T-helper 2 cell treated with Interferon-gamma antibody and Interleukin-4, amounts not matched to agents 100 ng/mL and 5 ng/mL, for 36 hours (primary cell): Measurements from ENCODE around the gene CHKA. TPM values are rescaled to one million over a fixed set of nuclear protein-coding genes. Genes with fewer than 3 reads are reported as not detected.

Experiments
- intact Hi-C: fragments of 100-400 bp; cut with micrococcal nuclease; formaldehyde crosslinking; loops from one replicate; pipeline ENCODE4 v1.15.1; 2023
- total RNA-seq: library from RNA; stranded (reverse); gene quantifications from 2 replicates; pipeline ENCODE4 v1.2.3, GENCODE V29; 2022

The CHKA gene
- total RNA-seq, 1 donor from 2014 or later, result 12.7 TPM

GRCh38 chr11:68004551-68005335, 116.4 kb downstream of the CHKA start:
- intact Hi-C loops, result loop anchor here (10.0 kb wide), 2 partner anchors 120 to 200 kb away; partner anchors contain the start of gene CHKA

DNA sequence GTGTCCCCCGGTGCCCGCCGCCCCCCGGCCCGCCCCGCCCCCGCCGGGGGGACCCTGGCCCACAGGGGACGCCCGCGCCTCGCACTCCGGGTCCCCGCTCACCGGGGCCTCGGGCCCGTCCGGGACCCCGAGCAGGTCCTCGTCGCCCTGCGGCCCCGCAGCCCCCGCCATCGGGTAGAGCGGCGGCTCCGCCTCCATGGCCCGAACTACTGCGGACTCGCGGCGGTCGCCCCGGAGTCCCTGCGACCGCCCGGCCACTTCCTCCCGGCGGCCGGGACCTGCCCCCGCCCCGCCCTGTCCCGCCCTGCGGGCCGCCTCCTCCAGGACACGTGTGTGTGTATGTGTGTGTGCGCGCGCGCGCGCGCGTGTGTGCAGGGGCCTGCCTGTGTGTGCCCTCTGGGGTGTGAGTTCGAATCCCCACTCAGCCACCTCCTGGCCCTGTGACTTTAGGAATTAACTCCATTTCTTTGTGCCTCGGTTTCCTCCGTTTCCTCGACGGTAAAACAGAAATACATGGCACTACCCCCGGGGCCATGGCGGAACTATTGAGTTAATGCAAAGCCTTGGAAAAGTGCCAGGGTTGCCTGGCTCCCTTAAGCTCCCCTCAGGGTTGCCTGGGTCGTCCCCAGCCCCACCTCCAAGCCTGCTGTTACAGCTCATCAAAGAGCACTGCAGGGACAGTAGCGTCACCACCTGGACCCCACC, 117.2 kb downstream of the CHKA start, which contains the start of gene UNC93B1:
Gene UNC93B1 (minus strand): TSS at position 252 of the 705 bp plus-strand sequence. CDS start 54 bp downstream, at position 198.
- intact Hi-C loops, result loop anchor here (10.0 kb wide), 2 partner anchors 121 to 201 kb away; partner anchors contain the start of gene CHKA

DNA sequence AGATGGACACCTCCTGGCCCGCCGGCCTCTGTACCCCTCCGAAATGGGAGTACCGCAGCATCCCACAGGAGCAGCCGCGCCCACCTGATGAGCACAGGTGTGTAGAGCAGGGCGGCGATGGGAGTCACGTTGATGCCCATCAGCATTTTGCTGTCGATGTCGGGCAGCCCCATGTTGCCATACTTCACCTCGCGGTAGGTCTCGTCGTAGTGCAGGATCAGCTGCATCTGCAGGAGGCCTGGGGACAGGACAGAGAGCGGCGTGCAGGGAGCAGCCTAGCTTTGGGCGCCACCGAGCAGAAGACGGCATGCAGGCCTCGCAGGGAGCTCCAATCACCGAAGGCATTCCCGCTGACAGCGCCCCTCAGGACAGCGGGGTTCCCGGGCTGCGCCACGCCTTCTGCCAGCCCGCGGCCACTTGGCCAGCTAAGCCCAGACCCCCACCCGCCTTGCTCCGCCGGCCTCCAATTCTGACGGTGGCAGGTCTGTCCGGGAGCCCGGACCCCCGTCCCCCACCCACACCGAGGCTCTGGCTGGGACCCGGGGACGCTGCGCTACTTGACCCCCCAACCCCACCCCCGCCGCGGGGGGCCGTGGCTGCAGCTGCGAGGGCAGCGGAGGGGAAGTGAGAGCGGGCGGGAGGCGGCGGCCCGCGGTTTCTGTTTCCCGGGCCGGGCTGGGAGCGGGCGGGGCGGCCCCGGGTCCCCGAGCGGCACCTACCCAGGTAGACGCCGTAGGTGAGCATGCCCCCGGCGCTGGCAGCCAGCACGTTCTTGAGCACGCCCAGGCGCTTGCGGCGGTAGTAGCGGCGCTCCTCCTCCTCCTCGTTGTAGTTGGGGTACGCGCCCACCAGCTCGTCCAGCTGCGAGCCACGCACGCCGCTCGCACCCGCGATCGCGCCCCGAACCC, 118.0 kb downstream of the CHKA start:
- intact Hi-C loops, result loop anchor here (10.0 kb wide), 2 partner anchors 122 to 202 kb away; partner anchors contain the start of gene CHKA

Other genes with a start within 250 kb of the CHKA start
- 14.7 and 15.8 TPM in 2 replicates for gene UNC93B1, start 117.3 kb downstream of the CHKA start, total RNA-seq
- not detected in 2 replicates for gene ALDH3B1, start 111.1 kb downstream of the CHKA start, total RNA-seq
- gene NDUFS8, start 90.7 kb downstream of the CHKA start, total RNA-seq, result 123 TPM in 2 replicates
- gene TCIRG1, start 82.4 kb downstream of the CHKA start, total RNA-seq, result 230 and 235 TPM in 2 replicates
- gene KMT5B, start 91.9 kb upstream of the CHKA start, total RNA-seq, result 26.1 and 31.5 TPM in 2 replicates
- 23.0 and 25.7 TPM in 2 replicates for gene C11orf24, start 150.6 kb upstream of the CHKA start, total RNA-seq
- 11.1 and 12.5 TPM in 2 replicates for gene LRP5, start 191.2 kb upstream of the CHKA start, total RNA-seq